HEK293 (cell line): ENCODE measurements around the gene BIRC6.

Experiments used
- CTCF ChIA-PET: fragments of 350-600 bp; formaldehyde crosslinking; extraction: SDS; loops from one replicate; lab custom pipeline; 2021; ENCODE audit warnings: antibody characterized with exemption; lab: Yijun Ruan, JAX
- POLR2A ChIA-PET: fragments of 300-600 bp; formaldehyde crosslinking; extraction: SDS; loops from one replicate; lab custom pipeline; 2020; ENCODE audit warnings: antibody characterized with exemption, inconsistent platforms; lab: Yijun Ruan, JAX
- H3K27ac ChIP-seq: fragments of 200-500 bp; sonication (Bioruptor generic); 2 replicates; pipeline ENCODE4 v1.5.1; 2014; ENCODE audit warnings: low read depth, low read length, control low read depth, inconsistent platforms; ENCODE audit errors: extremely low read depth
- H3K36me3 ChIP-seq, 2 experiments: fragments of 200-500 bp in 1 of 2; sonication (Bioruptor generic) in 1 of 2; 1 replicate in 1 of 2; 2 replicates in 1 of 2; pipeline ENCODE4 v1.5.1; 2014 to 2017; ENCODE audit warnings: inconsistent platforms in 2 of 2, low read length in 2 of 2; ENCODE audit not compliant: control insufficient read depth in 2 of 2, insufficient read depth in 1 of 2
- H3K4me1 ChIP-seq: fragments of 200-500 bp; sonication (Bioruptor generic); 2 replicates; pipeline ENCODE4 v1.5.1; 2014; ENCODE audit warnings: mild to moderate bottlenecking, low read length, inconsistent platforms; ENCODE audit not compliant: control insufficient read depth, insufficient read depth
- H3K4me3 ChIP-seq: 2 replicates; pipeline ENCODE4 v1.5.1; 2011; ENCODE audit warnings: low read depth, mild to moderate bottlenecking, control low read depth, low read length, moderate library complexity
- H3K9me3 ChIP-seq: fragments of 200-500 bp; sonication (Bioruptor generic); 2 replicates; pipeline ENCODE4 v1.5.1; 2014; ENCODE audit warnings: low read depth, low read length, inconsistent platforms; ENCODE audit not compliant: control insufficient read depth, insufficient read depth
- FEZF1 ChIP-seq: fragments of 450-650 bp; formaldehyde crosslinking; IDR thresholded peaks from 2 replicates; pipeline ENCODE4 v1.5.1; 2016; ENCODE audit warnings: missing biosample characterization, missing genetic modification characterization
- HIC1 ChIP-seq: fragments of 450-650 bp; formaldehyde crosslinking; IDR thresholded peaks from 2 replicates; pipeline ENCODE4 v1.5.1; 2016; ENCODE audit warnings: missing biosample characterization, missing genetic modification characterization
- HOXC10 ChIP-seq: sonication (generic); formaldehyde crosslinking; IDR thresholded peaks from 2 replicates; pipeline ENCODE4 v1.8.1; 2023; ENCODE audit warnings: mild to moderate bottlenecking, missing genetic modification reagents
- IKZF3 ChIP-seq: fragments of 450-650 bp; IDR thresholded peaks from 2 replicates; pipeline ENCODE4 v1.5.0; 2018; ENCODE audit warnings: missing biosample characterization, mild to moderate bottlenecking, missing genetic modification characterization, moderate library complexity
- SCRT1 ChIP-seq: fragments of 450-650 bp; formaldehyde crosslinking; IDR thresholded peaks from 2 replicates; pipeline ENCODE4 v1.5.1; 2016; ENCODE audit warnings: missing biosample characterization, missing genetic modification characterization, borderline replicate concordance
- SCRT2 ChIP-seq: fragments of 450-650 bp; formaldehyde crosslinking; IDR thresholded peaks from 2 replicates; pipeline ENCODE4 v1.5.1; 2016; ENCODE audit warnings: missing biosample characterization, missing genetic modification characterization
- ZNF10 ChIP-seq: fragments of 450-650 bp; formaldehyde crosslinking; IDR thresholded peaks from 2 replicates; pipeline ENCODE4 v1.5.1; 2017; ENCODE audit warnings: missing biosample characterization, missing genetic modification characterization
- ZNF112 ChIP-seq: fragments of 450-650 bp; formaldehyde crosslinking; IDR thresholded peaks from 2 replicates; pipeline ENCODE4 v1.5.0; 2017; ENCODE audit warnings: missing biosample characterization, missing genetic modification characterization
- ZNF138 ChIP-seq: fragments of 450-650 bp; formaldehyde crosslinking; IDR thresholded peaks from 2 replicates; pipeline ENCODE4 v1.5.1; 2016; ENCODE audit warnings: missing biosample characterization, missing genetic modification characterization, borderline replicate concordance
- ZNF146 ChIP-seq: fragments of 450-650 bp; formaldehyde crosslinking; IDR thresholded peaks from 2 replicates; pipeline ENCODE4 v1.5.1; 2016; ENCODE audit warnings: missing biosample characterization, missing genetic modification characterization
- ZNF157 ChIP-seq: fragments of 450-650 bp; formaldehyde crosslinking; IDR thresholded peaks from 2 replicates; pipeline ENCODE4 v1.5.1; 2016; ENCODE audit warnings: missing biosample characterization, missing genetic modification characterization
- ZNF184 ChIP-seq: fragments of 450-650 bp; IDR thresholded peaks from 2 replicates; pipeline ENCODE4 v1.5.1; 2018; ENCODE audit warnings: missing biosample characterization, mild to moderate bottlenecking, missing genetic modification characterization
- ZNF248 ChIP-seq: fragments of 450-650 bp; formaldehyde crosslinking; IDR thresholded peaks from 2 replicates; pipeline ENCODE4 v1.5.1; 2017; ENCODE audit warnings: missing biosample characterization, missing genetic modification characterization
- ZNF302 ChIP-seq: fragments of 450-650 bp; formaldehyde crosslinking; IDR thresholded peaks from 2 replicates; pipeline ENCODE4 v1.5.1; 2016; ENCODE audit warnings: missing biosample characterization, missing genetic modification characterization, low read depth
- ZNF311 ChIP-seq: fragments of 450-650 bp; formaldehyde crosslinking; IDR thresholded peaks from 2 replicates; pipeline ENCODE4 v1.5.1; 2017; ENCODE audit warnings: missing biosample characterization, missing genetic modification characterization, borderline replicate concordance
- ZNF37A ChIP-seq: fragments of 450-650 bp; IDR thresholded peaks from 2 replicates; pipeline ENCODE4 v1.5.1; 2018; ENCODE audit warnings: missing biosample characterization, missing genetic modification characterization
- ZNF423 ChIP-seq: fragments of 450-650 bp; formaldehyde crosslinking; IDR thresholded peaks from 2 replicates; pipeline ENCODE4 v1.5.1; 2016; ENCODE audit warnings: missing biosample characterization, missing genetic modification characterization
- ZNF549 ChIP-seq: fragments of 450-650 bp; IDR thresholded peaks from 2 replicates; pipeline ENCODE4 v1.5.1; 2018; ENCODE audit warnings: missing biosample characterization, missing genetic modification characterization, mild to moderate bottlenecking, inconsistent platforms, moderate library complexity
- ZNF561 ChIP-seq: fragments of 450-650 bp; IDR thresholded peaks from 2 replicates; pipeline ENCODE4 v1.5.1; 2018; ENCODE audit warnings: missing biosample characterization, missing genetic modification characterization, borderline replicate concordance
- ZNF600 ChIP-seq: fragments of 450-650 bp; formaldehyde crosslinking; IDR thresholded peaks from 2 replicates; pipeline ENCODE4 v1.5.1; 2016; ENCODE audit warnings: missing biosample characterization, missing genetic modification characterization
- ZNF621 ChIP-seq: fragments of 450-650 bp; formaldehyde crosslinking; IDR thresholded peaks from 2 replicates; pipeline ENCODE4 v1.5.1; 2017; ENCODE audit warnings: missing biosample characterization, missing genetic modification characterization
- ZNF660 ChIP-seq: fragments of 450-650 bp; IDR thresholded peaks from 2 replicates; pipeline ENCODE4 v1.5.1; 2018; ENCODE audit warnings: missing biosample characterization, mild to moderate bottlenecking, missing genetic modification characterization
- ZNF664 ChIP-seq: fragments of 450-650 bp; formaldehyde crosslinking; IDR thresholded peaks from 2 replicates; pipeline ENCODE4 v1.5.1; 2016; ENCODE audit warnings: missing biosample characterization, missing genetic modification characterization
- ZNF768 ChIP-seq: fragments of 450-650 bp; formaldehyde crosslinking; IDR thresholded peaks from 2 replicates; pipeline ENCODE4 v1.5.1; 2018; ENCODE audit warnings: missing biosample characterization, mild to moderate bottlenecking, missing genetic modification characterization
- ZXDB ChIP-seq: fragments of 450-650 bp; formaldehyde crosslinking; IDR thresholded peaks from 2 replicates; pipeline ENCODE4 v1.5.1; 2016; ENCODE audit warnings: missing biosample characterization, missing genetic modification characterization
- TF ChIP-seq, protein P1 (sequence below): fragments of 450-650 bp; formaldehyde crosslinking; IDR thresholded peaks from 2 replicates; pipeline ENCODE4 v1.5.1; 2017; ENCODE audit warnings: missing biosample characterization, missing genetic modification characterization
- TF ChIP-seq, protein P2 (sequence below): fragments of 450-650 bp; formaldehyde crosslinking; IDR thresholded peaks from 2 replicates; pipeline ENCODE4 v1.5.1; 2017; ENCODE audit warnings: missing biosample characterization, missing genetic modification characterization
- TF ChIP-seq, protein P3 (sequence below): fragments of 450-650 bp; formaldehyde crosslinking; IDR thresholded peaks from 2 replicates; pipeline ENCODE4 v1.5.1; 2016; ENCODE audit warnings: missing biosample characterization, missing genetic modification characterization

The BIRC6 gene

DNA sequence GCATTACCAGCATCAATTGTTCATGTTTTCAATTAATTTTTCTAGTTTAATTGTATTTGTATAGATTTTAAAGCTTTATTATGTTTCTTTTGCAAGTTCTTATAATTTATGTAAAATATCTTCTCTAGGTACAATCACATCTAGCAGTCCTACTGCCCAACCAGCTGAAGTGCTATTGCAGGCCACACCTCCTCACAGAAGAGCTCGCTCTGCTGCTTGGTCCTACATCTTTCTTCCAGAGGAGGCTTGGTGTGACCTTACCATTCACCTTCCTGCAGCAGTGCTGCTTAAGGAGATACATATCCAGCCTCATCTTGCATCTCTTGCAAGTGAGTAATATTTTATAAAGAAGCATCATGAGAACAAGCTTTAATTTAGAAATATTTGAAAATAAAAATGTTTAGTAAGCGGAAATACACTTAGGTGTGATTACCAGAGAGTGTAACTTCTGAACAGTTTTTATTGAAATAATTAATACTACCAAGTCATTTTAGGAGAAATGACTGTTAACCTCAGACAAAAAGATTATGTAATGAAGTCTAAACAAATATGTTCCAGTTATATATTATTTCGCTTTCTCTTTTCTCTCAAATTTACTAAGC, 148.2 kb downstream of the BIRC6 start:
- Histone ChIP-seq H3K4me3 (no peak overlapping the region), H3K27ac (no peak overlapping the region), H3K9me3 (no peaks in the 10 kb centered on the region), H3K4me1 (no peaks in the 10 kb centered on the region), H3K36me3 (peaks cover 67 to 71% of the 10 kb centered on the region in 2 experiments)
- CTCF ChIA-PET = interaction anchor here (0.7 kb wide), 1 partner anchor 142 kb away, joined by 3 read pairs; no protein-coding TSS in a partner anchor
- TF ChIP-seq ZXDB (tag by site-specific recombination) = no peak
- TF ChIP-seq ZNF311 (tag by site-specific recombination) = no peak
- no peak for TF ChIP-seq ZNF157 (tag by site-specific recombination)
- TF ChIP-seq ZNF10 = no peak
- no peak for TF ChIP-seq ZNF660 (tag by site-specific recombination)
- TF ChIP-seq ZNF184 (tag by site-specific recombination) = no peak
- no peak for TF ChIP-seq SCRT2 (tag by site-specific recombination)
- no peak for TF ChIP-seq ZNF146 (tag by site-specific recombination)
- no peak for TF ChIP-seq IKZF3 (tag by site-specific recombination)
- TF ChIP-seq, protein P1, sequence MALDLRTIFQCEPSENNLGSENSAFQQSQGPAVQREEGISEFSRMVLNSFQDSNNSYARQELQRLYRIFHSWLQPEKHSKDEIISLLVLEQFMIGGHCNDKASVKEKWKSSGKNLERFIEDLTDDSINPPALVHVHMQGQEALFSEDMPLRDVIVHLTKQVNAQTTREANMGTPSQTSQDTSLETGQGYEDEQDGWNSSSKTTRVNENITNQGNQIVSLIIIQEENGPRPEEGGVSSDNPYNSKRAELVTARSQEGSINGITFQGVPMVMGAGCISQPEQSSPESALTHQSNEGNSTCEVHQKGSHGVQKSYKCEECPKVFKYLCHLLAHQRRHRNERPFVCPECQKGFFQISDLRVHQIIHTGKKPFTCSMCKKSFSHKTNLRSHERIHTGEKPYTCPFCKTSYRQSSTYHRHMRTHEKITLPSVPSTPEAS (tag by site-specific recombination) = no peak
- TF ChIP-seq ZNF302 (tag by site-specific recombination) = no peak
- TF ChIP-seq ZNF248 (tag by site-specific recombination) = no peak
- TF ChIP-seq, protein P2, sequence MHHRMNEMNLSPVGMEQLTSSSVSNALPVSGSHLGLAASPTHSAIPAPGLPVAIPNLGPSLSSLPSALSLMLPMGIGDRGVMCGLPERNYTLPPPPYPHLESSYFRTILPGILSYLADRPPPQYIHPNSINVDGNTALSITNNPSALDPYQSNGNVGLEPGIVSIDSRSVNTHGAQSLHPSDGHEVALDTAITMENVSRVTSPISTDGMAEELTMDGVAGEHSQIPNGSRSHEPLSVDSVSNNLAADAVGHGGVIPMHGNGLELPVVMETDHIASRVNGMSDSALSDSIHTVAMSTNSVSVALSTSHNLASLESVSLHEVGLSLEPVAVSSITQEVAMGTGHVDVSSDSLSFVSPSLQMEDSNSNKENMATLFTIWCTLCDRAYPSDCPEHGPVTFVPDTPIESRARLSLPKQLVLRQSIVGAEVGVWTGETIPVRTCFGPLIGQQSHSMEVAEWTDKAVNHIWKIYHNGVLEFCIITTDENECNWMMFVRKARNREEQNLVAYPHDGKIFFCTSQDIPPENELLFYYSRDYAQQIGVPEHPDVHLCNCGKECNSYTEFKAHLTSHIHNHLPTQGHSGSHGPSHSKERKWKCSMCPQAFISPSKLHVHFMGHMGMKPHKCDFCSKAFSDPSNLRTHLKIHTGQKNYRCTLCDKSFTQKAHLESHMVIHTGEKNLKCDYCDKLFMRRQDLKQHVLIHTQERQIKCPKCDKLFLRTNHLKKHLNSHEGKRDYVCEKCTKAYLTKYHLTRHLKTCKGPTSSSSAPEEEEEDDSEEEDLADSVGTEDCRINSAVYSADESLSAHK (tag by site-specific recombination) = no peak
- no peak for TF ChIP-seq ZNF768 (tag by site-specific recombination)
- TF ChIP-seq HOXC10 (CRISPR knock-in tag) = no peak
- no peak for TF ChIP-seq ZNF37A (tag by site-specific recombination)
- TF ChIP-seq ZNF112 (tag by site-specific recombination) = no peak
- TF ChIP-seq HIC1 (tag by site-specific recombination) = no peak
- TF ChIP-seq ZNF621 (tag by site-specific recombination) = no peak
- POLR2A ChIA-PET = no interaction called here

GRCh38 chr2:32506446-32506845, 149.6 kb downstream of the BIRC6 start:
- Histone ChIP-seq H3K9me3 (no peaks in the 10 kb centered on the region), H3K4me3 (no peak overlapping the region), H3K4me1 (no peaks in the 10 kb centered on the region), H3K36me3 (peaks cover 64 to 72% of the 10 kb centered on the region in 2 experiments), H3K27ac (no peak overlapping the region)
- POLR2A ChIA-PET = no interaction called here
- CTCF ChIA-PET = interaction anchor here (0.5 to 1.1 kb wide), 2 partner anchors 18 to 501 kb away, joined by 3 to 4 read pairs; no protein-coding TSS in a partner anchor
- TF ChIP-seq SCRT1 (tag by site-specific recombination) (no peak), ZNF664 (tag by site-specific recombination) (no peak), ZNF423 (tag by site-specific recombination) (no peak), ZNF549 (tag by site-specific recombination) (no peak), ZNF600 (tag by site-specific recombination) (no peak), FEZF1 (tag by site-specific recombination) (no peak), ZXDB (tag by site-specific recombination) (no peak), ZNF138 (tag by site-specific recombination) (no peak), ZNF561 (tag by site-specific recombination) (no peak)
- TF ChIP-seq, protein P3, sequence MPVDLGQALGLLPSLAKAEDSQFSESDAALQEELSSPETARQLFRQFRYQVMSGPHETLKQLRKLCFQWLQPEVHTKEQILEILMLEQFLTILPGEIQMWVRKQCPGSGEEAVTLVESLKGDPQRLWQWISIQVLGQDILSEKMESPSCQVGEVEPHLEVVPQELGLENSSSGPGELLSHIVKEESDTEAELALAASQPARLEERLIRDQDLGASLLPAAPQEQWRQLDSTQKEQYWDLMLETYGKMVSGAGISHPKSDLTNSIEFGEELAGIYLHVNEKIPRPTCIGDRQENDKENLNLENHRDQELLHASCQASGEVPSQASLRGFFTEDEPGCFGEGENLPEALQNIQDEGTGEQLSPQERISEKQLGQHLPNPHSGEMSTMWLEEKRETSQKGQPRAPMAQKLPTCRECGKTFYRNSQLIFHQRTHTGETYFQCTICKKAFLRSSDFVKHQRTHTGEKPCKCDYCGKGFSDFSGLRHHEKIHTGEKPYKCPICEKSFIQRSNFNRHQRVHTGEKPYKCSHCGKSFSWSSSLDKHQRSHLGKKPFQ (tag by site-specific recombination) = no peak
- TF ChIP-seq, protein P1 (tag by site-specific recombination) = no peak
